ENCODE results near the gene EGFR. TPM values are rescaled to one million over a fixed set of nuclear protein-coding genes. Genes with fewer than 3 reads are reported as not detected.

EGFR gene
- polyA plus RNA-seq, 1 donor from 2014 or later, result 0.22 TPM

- Histone ChIP-seq H3K27ac (ENCODE audit: low read length) (no peak overlapping the region), H3K36me3 (ENCODE audit: insufficient read depth, low read length) (no peaks in the 10 kb centered on the region), H3K4me3 (ENCODE audit: low read length) (no peak overlapping the region), H3K9me3 (ENCODE audit: low read length) (no peaks in the 10 kb centered on the region), H3K27me3 (ENCODE audit: insufficient read depth, low read depth, low read length) (no peaks in the 10 kb centered on the region), H4K20me1 (ENCODE audit: insufficient read depth) (no peaks in the 10 kb centered on the region), H3F3A (ENCODE audit: insufficient read depth, low read length, poor library complexity, severe bottlenecking) (no peaks in the 10 kb centered on the region), H2AFZ (ENCODE audit: low read depth, low read length) (no peak overlapping the region), H3K4me2 (ENCODE audit: low read length) (no peak overlapping the region), H3K9me2 (ENCODE audit: insufficient read depth, low read length) (no peaks in the 10 kb centered on the region), H3K79me2 (replicated peaks; ENCODE audit: insufficient read depth, low read length) (no peaks in the 10 kb centered on the region), H3K9ac (ENCODE audit: low read length) (no peak overlapping the region)
- TF ChIP-seq POLR2AphosphoS5 (IDR thresholded peaks at IDR 0.05) (no peak), EZH2 (IDR thresholded peaks at IDR 0.05; ENCODE audit: borderline replicate concordance, insufficient read depth, low read length, poor library complexity, severe bottlenecking) (no peak), TAF1 (IDR thresholded peaks at IDR 0.05; ENCODE audit: low read depth) (no peak), REST (IDR thresholded peaks at IDR 0.05; ENCODE audit: borderline replicate concordance) (no peak), SMC3 (conservative IDR thresholded peaks at IDR 0.05; ENCODE audit: poor library complexity) (no peak), RAD21 (conservative IDR thresholded peaks at IDR 0.05) (no peak), CTCF (IDR thresholded peaks at IDR 0.05; ENCODE audit: poor library complexity, severe bottlenecking) (no peak), MXI1 (conservative IDR thresholded peaks at IDR 0.05; ENCODE audit: poor library complexity, severe bottlenecking) (no peak), EP300 (conservative IDR thresholded peaks at IDR 0.05; ENCODE audit: poor library complexity, severe bottlenecking) (no peak)
Measured at GRCh38 chr7:55206235-55207029, 187.6 kb downstream of the EGFR start.

GRCh38 chr7:55207436-55208125 lies 188.8 kb downstream of the EGFR start:
- Histone ChIP-seq H3K9me3 (ENCODE audit: low read length) (no peaks in the 10 kb centered on the region), H2AFZ (ENCODE audit: low read depth, low read length) (no peak overlapping the region), H3K9me2 (ENCODE audit: insufficient read depth, low read length) (no peaks in the 10 kb centered on the region), H3K79me2 (replicated peaks; ENCODE audit: insufficient read depth, low read length) (no peaks in the 10 kb centered on the region), H3K4me3 (ENCODE audit: low read length) (no peak overlapping the region), H3F3A (ENCODE audit: insufficient read depth, low read length, poor library complexity, severe bottlenecking) (no peaks in the 10 kb centered on the region), H3K9ac (ENCODE audit: low read length) (no peak overlapping the region), H3K27me3 (ENCODE audit: insufficient read depth, low read depth, low read length) (no peaks in the 10 kb centered on the region), H4K20me1 (ENCODE audit: insufficient read depth) (no peaks in the 10 kb centered on the region), H3K27ac (ENCODE audit: low read length) (no peak overlapping the region), H3K36me3 (ENCODE audit: insufficient read depth, low read length) (no peaks in the 10 kb centered on the region), H3K4me2 (ENCODE audit: low read length) (no peak overlapping the region)
- TF ChIP-seq RAD21 (conservative IDR thresholded peaks at IDR 0.05) (no peak), SMC3 (conservative IDR thresholded peaks at IDR 0.05; ENCODE audit: poor library complexity) (no peak), POLR2AphosphoS5 (IDR thresholded peaks at IDR 0.05) (no peak), EP300 (conservative IDR thresholded peaks at IDR 0.05; ENCODE audit: poor library complexity, severe bottlenecking) (no peak), MXI1 (conservative IDR thresholded peaks at IDR 0.05; ENCODE audit: poor library complexity, severe bottlenecking) (no peak), REST (IDR thresholded peaks at IDR 0.05; ENCODE audit: borderline replicate concordance) (no peak), CTCF (IDR thresholded peaks at IDR 0.05; ENCODE audit: poor library complexity, severe bottlenecking) (no peak), TAF1 (IDR thresholded peaks at IDR 0.05; ENCODE audit: low read depth) (no peak), EZH2 (IDR thresholded peaks at IDR 0.05; ENCODE audit: borderline replicate concordance, insufficient read depth, low read length, poor library complexity, severe bottlenecking) (no peak)

All from neural cell (in vitro differentiated cells).